ENCODE results near the gene BRSK2. TPM values are rescaled to one million over a fixed set of nuclear protein-coding genes. Genes with fewer than 3 reads are reported as not detected.

BRSK2 gene
- total and polyA plus RNA-seq, 2 of the 4 experiments (the other 2 are of a cell fraction), result 0.18 to 0.62 TPM

GRCh38 chr11:1496761-1497095 lies 107.0 kb downstream of the BRSK2 start:
- DNase-seq, result no peak
- no peak overlapping the region for H4K91ac ChIP-seq (ENCODE audit: insufficient read depth, low read depth, low read length)
- WGBS, 2 experiments (ENCODE audit: extremely low coverage in 2 of 2, insufficient read length in 1 of 2), result no CpG with 5 or more reads among the region's 3 CpGs
- H3K4me1 ChIP-seq (ENCODE audit: control insufficient read depth, insufficient read depth, low read length), result no peaks in the 10 kb centered on the region
- in situ Hi-C loops (cut with MboI; ENCODE audit: low sequenced_read_pairs), result no loop called here
- H2AFZ ChIP-seq (replicated peaks; ENCODE audit: low read length, poor library complexity), result no peak overlapping the region
- no peak overlapping the region for H2BK120ac ChIP-seq (ENCODE audit: low read depth, low read length)
- H4K20me1 ChIP-seq (ENCODE audit: insufficient read depth, low read length), result peaks cover 75% of the 10 kb centered on the region
- no peak overlapping the region for H3K9ac ChIP-seq (ENCODE audit: low read depth, low read length)
- no peak overlapping the region for H2BK15ac ChIP-seq (ENCODE audit: low read depth, low read length)
- H2BK20ac ChIP-seq (ENCODE audit: low read depth, low read length), result no peak overlapping the region
- H2AK9ac ChIP-seq (replicated peaks; ENCODE audit: low read depth, low read length, poor library complexity), result no peak overlapping the region
- peaks cover 4% of the 10 kb centered on the region for H3K36me3 ChIP-seq (ENCODE audit: control insufficient read depth, insufficient read depth, low read length)
- H3K4me2 ChIP-seq (ENCODE audit: low read depth, low read length), result no peak overlapping the region
- no peak overlapping the region for H4K8ac ChIP-seq (ENCODE audit: low read depth in 2 of 2, low read length in 2 of 2)
- no peak overlapping the region for H3K27ac ChIP-seq (ENCODE audit: insufficient read depth, low read length)
- ChIA-PET CTCF (no interaction called here), POLR2A (ENCODE audit: unreplicated experiment) (no interaction called here)
- no peak overlapping the region for H4K5ac ChIP-seq (ENCODE audit: low read depth, low read length)
- H2AK5ac ChIP-seq (ENCODE audit: low read depth, low read length), result no peak overlapping the region
- intact Hi-C loops (cut with micrococcal nuclease), result no loop called here
- TF ChIP-seq SMC3 (IDR thresholded peaks at IDR 0.05; ENCODE audit: low read depth, low read length) (no peak), MXI1 (IDR thresholded peaks at IDR 0.05; ENCODE audit: borderline replicate concordance, low read depth, low read length) (no peak)
- no peak overlapping the region for H3K56ac ChIP-seq (ENCODE audit: extremely low read depth, insufficient read depth, low read length)
- peaks cover 46 to 67% of the 10 kb centered on the region in 2 experiments for H3K79me1 ChIP-seq (ENCODE audit: low read depth in 1 of 2, low read length in 2 of 2)
- peaks cover 19% of the 10 kb centered on the region for H3K9me1 ChIP-seq (ENCODE audit: insufficient read depth, low read length)
- H2BK5ac ChIP-seq (ENCODE audit: low read depth, low read length, poor library complexity, severe bottlenecking), result no peak overlapping the region
- no peak overlapping the region for H3K18ac ChIP-seq (ENCODE audit: low read depth, low read length)
- H3K23ac ChIP-seq (ENCODE audit: low read depth, low read length), result no peak overlapping the region; the same call in 1 of the 2 replicates
- no peak overlapping the region for H3K4ac ChIP-seq (ENCODE audit: low read depth, low read length)
- no peak overlapping the region for H3K4me3 ChIP-seq (ENCODE audit: insufficient read depth, low read depth, low read length)
- dilution Hi-C loops (cut with HindIII; ENCODE audit: low sequenced_read_pairs, unreplicated experiment), result no loop called here
- H3K27me3 ChIP-seq (ENCODE audit: control insufficient read depth, insufficient read depth, low read length), result no peaks in the 10 kb centered on the region
- no TSS peak for BruUV-seq (replicated peaks)
- H3K9me3 ChIP-seq (ENCODE audit: control insufficient read depth, insufficient read depth, low read length), result no peaks in the 10 kb centered on the region
- no peak overlapping the region for H3K14ac ChIP-seq (replicated peaks; ENCODE audit: low read depth, low read length)
- no peak for ATAC-seq (ENCODE audit: low read depth)

Measured in IMR-90 (cell line).